ENCODE measurements around the gene SV2B.

The SV2B gene

GRCh38 chr15:91224755-91225380, 124.8 kb downstream of the SV2B start:
- H3F3A ChIP-seq (ENCODE audit: insufficient read depth) = no peaks in the 10 kb centered on the region
- no peak overlapping the region for H2AFZ ChIP-seq (ENCODE audit: low read depth, low read length, severe bottlenecking)
- no peak overlapping the region for H3K4me3 ChIP-seq (ENCODE audit: insufficient read depth, low read length, poor library complexity, severe bottlenecking)
- no peaks in the 10 kb centered on the region for H3K9me3 ChIP-seq (ENCODE audit: insufficient read depth, low read length)
- no peaks in the 10 kb centered on the region for H3K27me3 ChIP-seq (ENCODE audit: low read length)
- H4K20me1 ChIP-seq (ENCODE audit: low read depth, low read length) = no peaks in the 10 kb centered on the region
- H3K79me2 ChIP-seq (ENCODE audit: insufficient read depth, low read length) = no peaks in the 10 kb centered on the region
- H3K4me2 ChIP-seq (ENCODE audit: low read depth, low read length, poor library complexity, severe bottlenecking) = no peak overlapping the region
- no peak overlapping the region for H3K27ac ChIP-seq (ENCODE audit: low read depth, low read length)
- no peak for TF ChIP-seq EZH2phosphoT487 (conservative IDR thresholded peaks at IDR 0.05; ENCODE audit: low read length)
- TF ChIP-seq, protein P1, sequence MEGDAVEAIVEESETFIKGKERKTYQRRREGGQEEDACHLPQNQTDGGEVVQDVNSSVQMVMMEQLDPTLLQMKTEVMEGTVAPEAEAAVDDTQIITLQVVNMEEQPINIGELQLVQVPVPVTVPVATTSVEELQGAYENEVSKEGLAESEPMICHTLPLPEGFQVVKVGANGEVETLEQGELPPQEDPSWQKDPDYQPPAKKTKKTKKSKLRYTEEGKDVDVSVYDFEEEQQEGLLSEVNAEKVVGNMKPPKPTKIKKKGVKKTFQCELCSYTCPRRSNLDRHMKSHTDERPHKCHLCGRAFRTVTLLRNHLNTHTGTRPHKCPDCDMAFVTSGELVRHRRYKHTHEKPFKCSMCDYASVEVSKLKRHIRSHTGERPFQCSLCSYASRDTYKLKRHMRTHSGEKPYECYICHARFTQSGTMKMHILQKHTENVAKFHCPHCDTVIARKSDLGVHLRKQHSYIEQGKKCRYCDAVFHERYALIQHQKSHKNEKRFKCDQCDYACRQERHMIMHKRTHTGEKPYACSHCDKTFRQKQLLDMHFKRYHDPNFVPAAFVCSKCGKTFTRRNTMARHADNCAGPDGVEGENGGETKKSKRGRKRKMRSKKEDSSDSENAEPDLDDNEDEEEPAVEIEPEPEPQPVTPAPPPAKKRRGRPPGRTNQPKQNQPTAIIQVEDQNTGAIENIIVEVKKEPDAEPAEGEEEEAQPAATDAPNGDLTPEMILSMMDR (IDR thresholded peaks at IDR 0.05; ENCODE audit: insufficient read depth, low read length, poor library complexity, severe bottlenecking) = peak; percentile 25
- H3K9ac ChIP-seq (ENCODE audit: low read length) = no peak overlapping the region
- no peaks in the 10 kb centered on the region for H3K9me2 ChIP-seq (replicated peaks; ENCODE audit: insufficient read depth, low read length)
- H3K36me3 ChIP-seq (ENCODE audit: low read length) = no peaks in the 10 kb centered on the region

DNA sequence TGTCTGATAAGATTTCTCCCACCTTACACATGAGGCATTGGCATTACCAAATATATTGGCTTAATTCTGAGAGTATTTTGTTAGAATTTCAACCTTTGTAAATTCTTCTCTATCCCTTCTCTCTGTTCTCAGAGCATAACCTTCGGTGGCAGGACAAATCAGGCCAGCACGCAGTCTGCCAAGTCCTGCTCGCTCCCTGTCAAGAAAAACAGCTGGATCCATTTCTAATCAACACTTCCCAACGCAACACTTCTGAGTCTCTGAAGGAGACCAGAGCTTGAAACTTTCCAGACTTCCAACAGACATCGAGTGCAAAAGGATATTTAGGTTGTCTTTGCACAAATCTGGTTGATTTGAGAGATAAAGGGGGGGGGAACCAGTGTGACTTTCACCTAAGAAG, 125.7 kb downstream of the SV2B start:
- Histone ChIP-seq H3K36me3 (ENCODE audit: low read length) (no peaks in the 10 kb centered on the region), H2AFZ (ENCODE audit: low read depth, low read length, severe bottlenecking) (no peak overlapping the region), H3K9ac (ENCODE audit: low read length) (no peak overlapping the region), H4K20me1 (ENCODE audit: low read depth, low read length) (no peaks in the 10 kb centered on the region), H3K27ac (ENCODE audit: low read depth, low read length) (no peak overlapping the region), H3K9me3 (ENCODE audit: insufficient read depth, low read length) (no peaks in the 10 kb centered on the region), H3K4me2 (ENCODE audit: low read depth, low read length, poor library complexity, severe bottlenecking) (no peak overlapping the region), H3K4me3 (ENCODE audit: insufficient read depth, low read length, poor library complexity, severe bottlenecking) (no peak overlapping the region), H3F3A (ENCODE audit: insufficient read depth) (no peaks in the 10 kb centered on the region), H3K27me3 (ENCODE audit: low read length) (no peaks in the 10 kb centered on the region), H3K9me2 (replicated peaks; ENCODE audit: insufficient read depth, low read length) (no peaks in the 10 kb centered on the region), H3K79me2 (ENCODE audit: insufficient read depth, low read length) (no peaks in the 10 kb centered on the region)
- TF ChIP-seq EZH2phosphoT487 (conservative IDR thresholded peaks at IDR 0.05; ENCODE audit: low read length) = no peak
- TF ChIP-seq, protein P1 (IDR thresholded peaks at IDR 0.05; ENCODE audit: insufficient read depth, low read length, poor library complexity, severe bottlenecking) = no peak

DNA sequence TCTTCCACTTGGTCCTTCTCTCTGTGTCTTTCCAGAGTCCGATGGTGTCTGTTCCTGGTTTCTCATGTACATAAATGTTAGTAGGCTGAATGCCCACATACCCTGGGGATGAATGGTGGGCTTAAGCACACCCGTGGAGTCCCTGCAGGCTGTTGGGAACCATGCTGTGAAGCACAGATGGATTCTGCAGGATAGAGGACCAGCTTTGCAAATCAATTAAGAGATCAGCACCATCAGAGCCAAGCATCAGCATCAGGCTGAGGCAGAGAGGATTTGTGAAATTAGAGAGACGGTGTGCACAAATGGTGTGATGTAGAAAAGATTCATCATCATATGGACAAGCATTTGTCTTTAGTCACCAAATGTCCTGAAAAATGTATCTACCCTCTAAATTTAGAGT, 127.1 kb downstream of the SV2B start:
- no peaks in the 10 kb centered on the region for H3F3A ChIP-seq (ENCODE audit: insufficient read depth)
- TF ChIP-seq EZH2phosphoT487 (conservative IDR thresholded peaks at IDR 0.05; ENCODE audit: low read length) = no peak
- TF ChIP-seq, protein P1 (IDR thresholded peaks at IDR 0.05; ENCODE audit: insufficient read depth, low read length, poor library complexity, severe bottlenecking) = no peak
- H3K27ac ChIP-seq (ENCODE audit: low read depth, low read length) = no peak overlapping the region
- no peak overlapping the region for H3K9ac ChIP-seq (ENCODE audit: low read length)
- H4K20me1 ChIP-seq (ENCODE audit: low read depth, low read length) = no peaks in the 10 kb centered on the region
- no peak overlapping the region for H2AFZ ChIP-seq (ENCODE audit: low read depth, low read length, severe bottlenecking)
- H3K9me3 ChIP-seq (ENCODE audit: insufficient read depth, low read length) = no peaks in the 10 kb centered on the region
- no peak overlapping the region for H3K4me2 ChIP-seq (ENCODE audit: low read depth, low read length, poor library complexity, severe bottlenecking)
- no peaks in the 10 kb centered on the region for H3K79me2 ChIP-seq (ENCODE audit: insufficient read depth, low read length)
- H3K9me2 ChIP-seq (replicated peaks; ENCODE audit: insufficient read depth, low read length) = no peaks in the 10 kb centered on the region
- H3K4me3 ChIP-seq (ENCODE audit: insufficient read depth, low read length, poor library complexity, severe bottlenecking) = no peak overlapping the region
- H3K36me3 ChIP-seq (ENCODE audit: low read length) = no peaks in the 10 kb centered on the region
- H3K27me3 ChIP-seq (ENCODE audit: low read length) = no peaks in the 10 kb centered on the region

Data from SU-DHL-6 (cell line).